GM21576 (cell line): ENCODE measurements around the gene PCED1B.

ENCODE experiments used
- ATAC-seq: cut with Tn5 transposase; IDR thresholded peaks from one replicate; pipeline ENCODE4 v1.9.1; 2021; ENCODE audit warnings: mild to moderate bottlenecking, moderate library complexity; ENCODE audit not compliant: unreplicated experiment

PCED1B gene

DNA sequence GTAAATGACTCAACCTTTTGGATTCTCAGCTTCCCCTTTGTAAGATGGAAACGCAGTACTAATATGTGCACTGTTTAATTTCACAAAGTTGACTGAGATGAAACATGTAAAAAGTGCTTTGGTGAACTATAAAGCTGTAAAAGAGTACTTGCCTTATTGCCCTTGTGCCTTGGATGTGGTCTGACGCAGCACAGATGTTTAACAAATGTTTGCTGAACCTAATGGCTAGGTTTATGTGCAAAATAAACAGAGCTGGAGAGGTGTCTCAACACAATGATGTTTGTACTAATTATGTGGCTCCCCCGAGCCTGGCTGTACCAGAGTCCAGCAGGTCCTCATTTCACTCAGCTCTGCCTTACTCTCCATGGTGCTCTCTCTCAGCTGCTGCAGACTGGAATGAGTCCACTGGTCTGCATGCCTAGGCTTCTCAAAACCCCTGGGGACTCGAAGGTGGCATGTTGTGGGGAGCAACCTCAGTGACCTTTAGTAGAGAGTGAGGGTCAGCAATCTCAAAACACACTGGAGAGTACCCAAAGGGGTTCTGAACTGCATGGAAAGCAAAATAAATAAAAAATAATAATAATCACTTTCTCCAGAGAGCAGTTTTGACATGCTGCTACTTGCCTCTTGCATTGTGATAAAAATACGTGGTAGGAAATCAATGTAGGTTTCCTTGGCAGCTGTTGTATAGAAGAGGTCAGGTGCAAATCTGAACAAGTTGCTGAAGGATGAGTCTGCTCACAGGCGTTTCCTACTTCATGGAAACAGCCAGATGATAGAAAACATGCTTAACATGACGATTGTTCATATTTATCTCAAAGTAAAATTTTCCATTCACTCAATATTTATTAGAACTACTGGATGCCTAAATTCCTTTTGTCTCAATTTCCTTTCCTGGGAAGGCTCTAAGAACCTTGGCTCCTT, 8.9 kb downstream of the PCED1B start:
- ATAC-seq, result no peak

- ATAC-seq, result no peak
Observed at GRCh38 chr12:47091009-47091408, 11.6 kb downstream of the PCED1B start.

DNA sequence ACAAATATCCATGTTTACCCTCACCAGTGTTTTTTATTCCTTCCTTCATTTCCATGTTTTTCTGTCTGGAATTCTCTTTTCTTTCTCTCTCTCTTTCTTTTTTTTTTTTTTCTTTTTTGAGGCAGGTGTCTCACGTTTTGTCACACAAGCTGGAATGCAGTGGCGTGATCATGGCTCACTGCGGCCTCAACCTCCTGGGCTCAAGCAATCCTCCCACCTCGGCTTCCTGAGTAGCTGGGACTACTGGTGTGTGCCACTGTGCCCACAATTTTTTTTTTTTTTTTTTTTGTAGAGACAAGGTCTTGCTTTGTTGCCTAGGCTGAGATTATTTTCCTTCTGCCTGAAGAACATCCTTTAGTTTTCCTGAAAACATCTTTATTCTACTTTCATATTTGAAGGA, 15.4 kb downstream of the PCED1B start:
- no peak for ATAC-seq

DNA sequence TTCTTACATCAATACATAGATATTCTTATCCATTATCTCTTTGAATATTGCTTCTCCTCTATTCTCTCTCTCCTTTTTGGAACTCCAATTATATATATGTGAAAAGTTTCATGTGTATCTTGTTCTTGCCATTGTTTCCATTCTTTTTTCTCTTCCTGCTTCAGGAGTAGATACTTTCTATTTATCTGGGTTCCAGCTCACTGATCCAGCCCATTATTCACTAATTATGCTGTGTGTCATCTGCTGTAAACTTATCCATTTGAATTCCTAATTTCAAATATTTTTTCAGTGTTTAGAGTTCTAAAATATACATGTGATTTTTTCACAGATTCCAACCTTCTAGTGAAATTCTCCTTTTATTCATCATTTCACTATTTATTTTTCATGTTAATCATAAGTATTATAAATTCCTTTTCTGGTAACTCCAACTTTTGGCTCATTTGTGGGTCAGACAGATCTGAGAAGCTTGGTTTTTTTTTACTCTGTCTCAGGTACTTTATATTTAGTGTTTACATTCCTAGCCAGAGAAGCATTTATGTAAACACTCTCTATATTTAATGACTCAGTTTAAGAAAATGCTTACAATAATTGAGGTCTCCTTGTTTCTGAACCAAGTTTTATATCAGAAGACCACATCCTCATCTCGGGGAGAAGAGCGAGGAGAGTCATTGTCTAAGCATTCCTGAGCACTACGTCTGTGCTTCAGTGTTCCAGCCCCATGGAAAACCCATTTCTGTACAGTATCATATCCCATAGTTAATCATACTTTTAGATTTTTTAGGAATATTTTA, 16.2 kb downstream of the PCED1B start:
- no peak for ATAC-seq

- ATAC-seq, result no peak
Observed at GRCh38 chr12:47097276-47097896, 18.0 kb downstream of the PCED1B start.

- no peak for ATAC-seq
Observed at GRCh38 chr12:47098099-47098498, 18.7 kb downstream of the PCED1B start.

GRCh38 chr12:47099610-47100009, 20.2 kb downstream of the PCED1B start:
- ATAC-seq, result no peak

DNA sequence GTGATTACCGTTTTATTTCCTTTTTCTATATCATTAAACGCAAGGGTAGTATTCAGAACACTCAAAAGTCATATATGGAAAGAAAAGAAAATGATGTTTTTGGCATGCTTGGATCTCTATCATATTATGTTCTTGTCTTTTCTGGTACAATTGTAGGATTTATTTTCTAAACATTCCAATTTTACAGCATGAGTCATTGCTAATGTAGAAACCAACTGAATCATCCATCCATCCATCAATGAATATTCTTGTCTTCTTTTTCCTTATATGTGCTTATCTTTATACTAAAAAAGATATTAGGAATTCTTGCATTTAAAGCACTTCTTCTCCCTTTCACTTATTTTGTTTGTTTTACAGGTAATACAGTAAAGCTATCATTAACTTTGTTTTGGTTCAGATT, 20.7 kb downstream of the PCED1B start:
- ATAC-seq, result no peak

DNA sequence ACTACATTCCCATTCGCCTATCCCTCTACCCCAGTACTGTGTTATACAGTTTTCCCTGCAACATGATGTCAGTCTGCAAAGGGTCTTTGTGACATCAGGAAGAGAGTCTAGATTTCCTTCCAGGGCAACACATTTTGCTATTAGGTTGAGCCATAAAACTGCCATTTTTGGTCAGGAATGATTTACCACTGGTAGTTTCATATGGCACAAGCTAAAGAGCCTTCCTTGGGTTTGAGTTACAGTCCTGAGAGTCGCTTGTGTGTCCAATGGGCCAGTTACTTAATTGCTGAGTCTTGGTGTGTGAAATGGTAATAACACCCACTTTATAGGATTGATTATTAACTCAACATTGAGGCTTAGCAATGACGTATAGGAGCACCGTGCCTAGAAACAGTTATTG, 23.0 kb downstream of the PCED1B start:
- no peak for ATAC-seq

- ATAC-seq, result no peak
Observed at GRCh38 chr12:47102845-47103651, 23.6 kb downstream of the PCED1B start.

- ATAC-seq, result no peak
Observed at GRCh38 chr12:47105914-47106674, 26.7 kb downstream of the PCED1B start.

- no peak for ATAC-seq
Observed at GRCh38 chr12:47107446-47107845, 28.0 kb downstream of the PCED1B start.

DNA sequence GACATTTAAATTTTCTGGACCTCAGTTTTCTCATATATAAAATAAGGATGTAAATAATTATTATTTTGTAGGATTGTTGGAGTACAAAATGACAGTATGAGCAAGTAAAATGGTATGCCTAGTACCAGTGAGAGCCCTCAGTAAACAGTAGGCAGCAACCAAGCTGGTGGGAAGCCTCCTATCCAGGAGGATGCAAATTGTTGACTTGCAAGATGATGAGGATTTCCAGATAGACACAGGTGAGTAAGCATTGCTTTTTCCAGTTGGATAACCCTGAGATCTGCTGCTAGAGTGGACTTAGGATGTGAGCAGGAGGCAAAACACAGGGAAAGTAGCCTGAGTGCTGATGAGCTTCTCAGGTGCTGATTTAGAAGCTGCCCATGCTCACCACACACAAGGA, 28.5 kb downstream of the PCED1B start:
- ATAC-seq, result no peak

GRCh38 chr12:47110011-47110541, 30.7 kb downstream of the PCED1B start:
- no peak for ATAC-seq

- ATAC-seq, result no peak
Observed at GRCh38 chr12:47110718-47111391, 31.4 kb downstream of the PCED1B start.

DNA sequence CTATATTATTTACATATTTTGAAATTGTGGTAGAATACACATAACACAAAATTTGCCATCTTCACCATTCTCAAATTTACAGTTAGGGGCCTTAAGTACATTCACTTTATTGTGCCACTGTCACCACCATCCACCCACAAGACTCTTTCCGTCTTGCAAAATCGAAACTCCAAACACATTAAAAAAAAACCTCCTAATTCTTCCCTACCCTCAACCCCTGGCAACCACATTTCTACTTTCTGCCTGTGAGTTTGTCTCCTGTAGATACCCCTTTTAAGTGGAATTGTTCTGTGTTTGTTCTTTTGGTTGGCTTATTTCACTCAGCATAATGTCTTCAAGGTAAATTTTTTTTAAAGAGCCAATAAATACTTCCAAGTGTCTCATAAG, 32.0 kb downstream of the PCED1B start:
- no peak for ATAC-seq

DNA sequence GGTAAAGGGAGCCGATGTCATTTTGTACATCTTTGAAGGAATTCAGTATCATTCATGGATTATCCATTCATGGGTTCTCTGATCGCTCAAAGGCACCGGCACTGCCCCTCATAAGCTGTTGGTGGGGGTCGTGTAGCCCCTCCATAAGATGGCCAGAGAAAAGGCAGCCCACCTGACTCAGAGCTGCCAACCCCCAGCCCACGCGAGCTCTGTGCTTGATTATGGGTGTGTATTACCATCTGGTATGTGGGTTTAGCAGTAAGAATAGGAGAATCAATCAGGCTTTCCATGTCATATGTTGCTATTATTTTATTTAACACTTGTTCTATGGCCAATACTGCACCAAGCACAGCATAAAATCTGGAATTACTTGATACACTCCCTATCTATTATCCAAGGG, 32.4 kb downstream of the PCED1B start:
- ATAC-seq, result no peak

DNA sequence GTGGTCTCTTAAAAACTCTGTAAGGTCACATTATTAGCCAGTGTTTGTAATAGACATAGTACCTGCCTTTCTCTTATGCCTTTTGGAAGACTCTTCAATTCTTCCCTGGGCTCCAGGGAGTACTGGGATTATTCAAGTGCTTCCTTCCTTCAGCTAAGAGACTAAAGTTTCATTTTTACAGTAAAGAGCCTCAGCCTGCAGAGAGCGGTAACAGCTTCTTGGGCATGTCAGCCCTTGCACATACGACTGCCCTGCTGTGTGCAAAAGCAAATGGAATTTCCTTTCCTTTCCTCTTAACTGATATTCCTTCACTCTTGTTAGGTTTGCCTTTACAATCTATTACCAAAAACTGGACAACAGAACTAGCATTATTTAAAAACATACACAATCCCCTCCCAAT, 33.3 kb downstream of the PCED1B start:
- no peak for ATAC-seq

DNA sequence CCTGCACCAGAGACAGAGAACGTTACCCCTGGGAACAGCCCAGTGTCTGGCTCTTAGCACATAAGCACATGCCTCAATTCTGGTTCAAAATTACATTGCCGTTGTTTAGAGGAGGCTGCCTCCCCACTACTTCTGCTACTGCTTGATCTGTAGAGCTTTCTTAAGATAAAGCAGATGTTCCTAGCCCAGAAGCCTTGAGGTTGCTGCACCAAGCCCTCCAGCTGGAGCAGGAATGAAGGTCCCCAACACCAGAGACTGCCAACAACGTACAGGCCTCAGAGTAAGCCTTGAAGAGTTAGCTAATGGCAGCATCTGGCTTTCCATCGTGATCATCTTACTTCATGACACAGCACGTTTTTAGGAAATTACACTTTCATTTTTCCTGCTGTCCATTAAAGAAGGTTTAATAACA, 35.1 kb downstream of the PCED1B start:
- ATAC-seq, result no peak
